ENCODE results near the gene PPIP5K1.
"Not testable (repeated sequence)": the region's sequence is repeated elsewhere in the genome, so short reads cannot be mapped to it uniquely, and the experiment has no call there.

Gene PPIP5K1

DNA sequence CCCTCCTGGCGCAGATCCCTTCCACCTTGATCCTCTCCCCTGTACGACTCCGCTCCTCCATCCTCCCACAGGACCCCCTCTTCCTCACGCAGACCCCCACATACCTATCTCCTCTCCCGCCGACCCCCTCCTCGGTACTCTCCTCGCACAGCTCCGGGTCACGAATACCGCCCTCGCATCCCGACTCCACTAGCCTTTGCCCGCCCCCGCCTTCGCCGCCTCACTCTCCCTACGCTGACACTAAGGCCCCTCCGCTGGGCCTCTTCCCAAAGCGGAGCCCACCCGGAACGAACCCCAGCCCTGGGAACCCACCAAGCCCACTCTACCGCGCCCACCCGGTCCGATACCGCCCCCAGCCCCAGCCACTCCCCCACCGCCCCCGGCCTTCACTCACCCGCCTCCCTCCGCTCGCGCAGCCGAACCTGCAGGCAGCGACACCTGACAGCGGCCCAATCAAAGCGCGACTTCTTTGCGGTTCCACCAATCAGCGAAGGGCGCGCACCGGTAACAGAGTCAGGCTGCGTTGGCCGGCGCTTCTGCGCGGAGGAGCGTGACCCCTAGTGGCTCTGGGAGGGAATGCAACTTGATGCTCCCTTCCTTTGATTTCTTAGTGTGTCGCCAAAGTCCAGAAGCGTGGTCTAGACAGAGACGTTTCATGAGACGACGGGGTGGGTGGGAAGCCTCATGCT lies at the start of gene PPIP5K1:
Gene PPIP5K1 (minus strand): TSS at position 431 of the 689 bp plus-strand sequence. CDS start 5,704 bp downstream, outside the sequence.
- peak; percentile 94 for FAIRE-seq
- not testable (repeated sequence) for DNase-seq (ENCODE audit: low spot score)

DNA sequence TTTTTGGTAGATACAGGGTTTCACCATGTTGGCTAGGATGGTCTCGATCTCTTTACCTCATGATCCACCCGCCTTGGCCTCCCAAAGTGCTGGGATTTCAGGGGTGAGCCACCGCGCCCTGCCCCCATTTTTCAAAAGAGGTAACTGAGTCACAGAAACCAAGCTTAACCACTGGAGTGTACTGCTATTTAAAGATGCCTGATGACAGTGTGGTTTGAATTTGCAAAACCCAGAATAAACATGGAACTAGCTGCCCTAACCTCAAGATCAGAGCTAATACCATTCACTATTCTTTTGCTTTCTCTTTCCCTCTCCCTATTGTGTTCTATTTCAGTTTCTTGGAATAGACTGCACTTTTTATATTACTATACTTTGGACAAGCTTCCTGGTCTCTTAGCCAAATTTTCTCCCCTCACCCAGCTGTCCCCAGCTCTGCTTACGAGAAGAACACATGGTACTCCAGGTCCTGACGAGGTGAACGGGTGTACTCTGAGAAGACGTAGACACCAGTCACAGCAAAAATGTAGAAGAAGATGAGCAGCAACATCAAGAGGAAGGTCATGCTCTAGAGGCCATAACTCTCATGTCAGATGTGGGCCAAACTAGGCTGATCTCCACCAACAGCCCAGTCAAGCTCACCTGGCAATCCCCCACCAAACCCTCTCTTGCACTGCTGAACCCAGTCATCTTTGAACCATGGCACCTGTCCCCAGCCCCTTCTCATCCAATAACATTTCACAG lies 48.6 kb upstream of the PPIP5K1 start:
- FAIRE-seq; DNase-seq (ENCODE audit: low spot score): not testable (repeated sequence)

DNA sequence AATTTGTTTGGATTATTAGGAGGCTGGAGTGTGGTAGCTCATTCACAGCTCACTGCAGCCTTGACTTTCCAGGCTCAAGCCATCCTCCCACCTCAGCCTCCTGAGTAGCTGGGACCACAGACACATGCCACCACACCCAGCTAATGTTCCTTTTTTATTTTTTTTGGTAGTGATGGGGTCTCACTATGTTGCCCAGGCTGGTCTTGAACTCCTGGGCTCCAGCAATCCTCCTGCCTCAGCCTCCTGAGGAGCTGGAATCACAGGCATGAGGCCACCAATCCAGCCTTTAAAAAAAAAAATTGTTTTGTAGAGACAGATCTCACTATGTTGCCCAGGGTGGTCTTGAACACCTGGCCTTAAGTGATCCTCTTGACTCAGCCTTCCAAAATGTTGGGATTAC lies 36.9 kb upstream of the PPIP5K1 start:
- DNase-seq (ENCODE audit: low spot score); FAIRE-seq: not testable (repeated sequence)

DNA sequence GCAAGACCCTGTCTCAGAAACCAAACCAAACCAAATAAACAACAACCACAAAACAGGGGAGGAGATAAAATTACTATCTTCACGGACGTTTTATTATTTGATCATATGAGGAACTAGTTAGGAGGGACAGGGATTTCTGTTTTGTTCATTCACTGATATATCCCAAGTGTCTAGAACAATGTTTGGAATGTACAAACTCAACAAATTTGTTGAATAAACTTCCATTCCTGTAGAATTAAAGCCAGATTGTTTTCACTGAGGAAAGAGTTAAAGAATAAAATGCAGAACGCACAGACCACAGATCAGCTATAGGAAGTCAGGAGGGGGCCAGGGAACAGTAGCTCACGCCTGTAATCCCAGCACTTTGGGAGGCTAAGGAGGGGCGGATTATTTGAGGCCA lies 35.1 kb upstream of the PPIP5K1 start:
- DNase-seq (ENCODE audit: low spot score) (no peak), FAIRE-seq (no peak)

DNA sequence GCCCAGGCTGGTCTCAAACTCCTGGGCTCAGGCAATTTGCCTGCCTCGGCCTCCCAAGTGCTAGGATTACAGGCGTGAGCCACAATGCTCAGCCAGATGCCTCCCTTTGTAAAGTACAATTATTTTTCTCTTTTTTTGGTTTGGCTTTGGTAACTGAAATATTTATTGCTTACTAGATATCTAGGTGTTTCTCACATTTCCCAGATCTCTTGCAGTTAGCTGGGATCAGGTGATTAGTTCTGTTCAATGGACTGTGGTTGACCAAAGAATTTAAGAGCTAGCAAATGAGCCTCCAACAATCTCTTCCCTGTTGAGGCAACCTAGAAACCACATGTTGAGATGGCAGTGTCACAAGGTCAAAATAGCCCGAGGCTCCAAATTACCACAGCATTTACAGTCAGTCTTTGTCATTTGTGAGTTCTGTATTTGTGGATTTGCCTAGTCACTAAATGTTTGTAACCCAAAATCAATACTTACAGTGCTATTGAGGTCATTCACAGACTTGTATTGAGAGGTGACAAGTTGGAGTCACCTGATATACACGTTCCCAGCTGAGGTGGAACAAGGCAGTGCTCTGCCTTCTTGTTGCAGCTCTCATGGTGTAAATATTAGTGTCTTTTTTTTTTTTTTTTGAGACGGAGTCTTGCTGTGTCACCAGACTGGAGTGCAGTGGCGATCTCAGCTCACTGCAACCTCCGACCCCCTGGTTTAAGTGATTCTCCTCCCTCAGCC lies 32.2 kb upstream of the PPIP5K1 start:
- not testable (repeated sequence) for FAIRE-seq; DNase-seq (ENCODE audit: low spot score)

DNA sequence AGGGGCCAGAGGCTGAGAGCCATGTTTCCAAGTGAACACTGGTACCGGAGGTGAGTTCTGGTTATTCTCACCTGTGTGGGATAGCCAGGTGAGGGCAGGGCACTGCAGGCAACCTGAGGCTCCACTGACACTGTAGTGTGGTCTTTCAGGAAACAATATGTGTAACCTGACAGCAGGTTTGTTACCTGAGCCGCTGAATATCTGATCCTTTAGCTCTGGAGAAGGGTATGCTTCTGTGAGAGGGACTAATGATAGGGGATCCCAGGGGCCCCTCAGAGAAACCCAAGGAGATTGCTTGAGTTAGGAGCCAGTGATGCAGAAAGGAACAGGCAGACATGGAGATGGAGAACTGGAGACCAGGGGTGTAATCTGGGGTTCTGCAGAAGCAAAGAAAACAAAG lies 28.7 kb upstream of the PPIP5K1 start, which contains the start of gene STRC:
Gene STRC (minus strand): TSS at position 101 of the 400 bp plus-strand sequence. CDS start 78 bp downstream, at position 23.
- FAIRE-seq; DNase-seq (ENCODE audit: low spot score): not testable (repeated sequence)

DNA sequence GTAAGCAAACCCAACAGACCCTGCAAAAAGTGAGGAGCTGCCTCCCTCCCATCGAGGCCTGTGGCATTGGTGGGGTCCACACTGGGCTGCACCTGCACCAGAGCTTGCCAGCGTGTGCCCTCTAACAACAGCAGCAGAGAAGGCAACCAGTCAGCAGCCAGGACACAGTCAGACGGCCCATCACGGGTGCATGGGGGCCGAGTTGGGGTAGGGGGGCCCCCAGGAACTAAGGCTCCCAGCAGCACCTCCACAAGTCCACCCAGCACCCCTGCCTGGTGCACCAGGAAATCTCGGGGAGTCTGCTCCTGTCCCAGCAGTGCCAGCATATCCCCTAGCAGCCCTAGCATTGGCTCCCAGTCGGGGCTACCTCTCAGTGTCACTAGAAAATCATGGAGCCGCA lies 27.7 kb upstream of the PPIP5K1 start:
- DNase-seq (ENCODE audit: low spot score); FAIRE-seq: not testable (repeated sequence)

DNA sequence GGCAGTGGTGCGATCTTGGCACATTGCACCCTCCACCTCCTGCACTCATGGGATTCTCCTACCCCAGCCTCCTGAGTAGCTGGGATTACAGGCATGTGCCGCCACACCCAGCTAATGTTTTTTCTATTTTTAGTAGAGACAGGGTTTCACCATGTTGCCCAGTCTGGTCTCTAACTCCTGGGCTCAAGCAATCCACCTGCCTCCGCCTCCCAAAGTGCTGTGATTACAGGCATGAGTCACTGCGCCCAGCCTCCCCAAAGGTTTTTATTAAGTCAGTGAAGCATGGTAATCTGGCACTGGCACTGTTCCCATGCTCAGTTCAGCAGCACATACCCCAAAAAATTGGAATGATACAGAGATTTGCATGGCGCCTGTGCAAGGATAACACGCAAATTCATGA lies 12.2 kb upstream of the PPIP5K1 start:
- FAIRE-seq, result not testable (repeated sequence)
- DNase-seq (ENCODE audit: low spot score), result peak; percentile 39

- not testable (repeated sequence) for DNase-seq (ENCODE audit: low spot score); FAIRE-seq
These were observed 10.2 kb upstream of the PPIP5K1 start for GRCh38 chr15:43600200-43600599.

GRCh38 chr15:43599131-43599530 lies 9.1 kb upstream of the PPIP5K1 start:
- FAIRE-seq; DNase-seq (ENCODE audit: low spot score): not testable (repeated sequence)

DNA sequence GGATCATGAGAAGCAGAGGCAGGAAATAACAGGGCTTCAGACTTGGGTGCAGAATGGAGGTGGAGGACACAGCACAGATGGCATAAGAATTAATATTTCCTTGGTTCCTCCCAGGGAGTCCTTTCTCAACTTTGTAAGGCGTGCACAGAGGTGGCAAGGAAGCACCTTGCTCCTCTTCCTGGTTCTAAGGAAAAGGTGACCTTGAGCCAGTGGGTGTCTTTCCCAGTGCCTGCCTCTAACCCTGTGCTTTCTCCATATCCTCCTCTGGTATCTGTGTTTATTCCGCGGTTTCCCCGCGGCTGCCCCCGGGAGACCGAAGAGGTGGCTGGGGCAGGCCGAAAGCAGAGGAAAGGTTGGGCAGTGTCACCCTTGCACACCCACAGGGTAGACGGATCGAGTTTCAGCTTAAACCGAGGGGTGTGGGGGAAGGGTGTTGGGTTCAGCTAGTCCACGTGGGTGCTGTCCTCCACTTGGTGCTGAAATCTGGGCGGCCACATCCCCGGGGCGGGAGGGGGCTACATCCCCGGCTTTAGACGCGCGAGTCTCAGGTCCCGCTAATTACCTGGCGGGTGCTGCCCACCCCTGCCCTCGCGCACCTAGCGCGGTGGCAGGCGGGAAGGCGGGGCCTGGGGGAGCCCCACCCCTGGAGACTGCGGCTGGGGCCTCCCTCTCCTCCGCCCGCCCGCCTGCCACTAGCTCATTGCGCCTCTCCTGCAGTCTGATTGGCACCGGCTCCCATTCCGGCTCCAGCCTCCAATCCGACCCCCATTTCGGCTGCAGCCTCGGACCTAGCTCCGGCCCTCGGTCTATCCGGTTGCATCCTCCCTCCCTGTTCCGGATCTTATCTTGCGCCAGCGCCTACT lies 3.6 kb upstream of the PPIP5K1 start, which contains the start of gene CKMT1B:
Gene CKMT1B (plus strand): TSS at position 700 of the 863 bp plus-strand sequence. CDS start 192 bp downstream, outside the sequence.
- DNase-seq (ENCODE audit: low spot score), result not testable (repeated sequence)
- FAIRE-seq, result peak; percentile 35

DNA sequence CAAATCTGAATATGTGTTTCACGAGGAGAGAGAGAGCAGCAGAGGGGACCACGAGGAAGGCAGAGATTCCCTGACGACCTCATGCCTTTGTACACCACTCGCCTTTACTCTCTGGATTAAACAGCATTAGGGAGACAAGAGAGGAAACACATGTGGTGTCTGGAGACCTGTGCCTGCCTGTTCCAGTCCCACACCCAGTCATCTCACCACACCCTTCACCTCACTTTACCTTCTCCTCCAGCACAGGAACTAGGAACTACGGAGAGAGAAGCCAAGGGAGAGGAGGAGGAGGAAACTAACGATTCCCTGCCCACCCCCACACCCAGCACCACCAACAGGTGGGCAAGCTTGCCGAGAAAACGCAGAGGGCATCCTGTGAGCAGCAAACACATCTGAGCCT lies 2.8 kb upstream of the PPIP5K1 start:
- FAIRE-seq; DNase-seq (ENCODE audit: low spot score): not testable (repeated sequence)

- DNase-seq (ENCODE audit: low spot score); FAIRE-seq: not testable (repeated sequence)
These were observed 15.4 kb downstream of the PPIP5K1 start for GRCh38 chr15:43574607-43575006.

GRCh38 chr15:43566615-43567014 lies 23.4 kb downstream of the PPIP5K1 start:
- not testable (repeated sequence) for DNase-seq (ENCODE audit: low spot score); FAIRE-seq

DNA sequence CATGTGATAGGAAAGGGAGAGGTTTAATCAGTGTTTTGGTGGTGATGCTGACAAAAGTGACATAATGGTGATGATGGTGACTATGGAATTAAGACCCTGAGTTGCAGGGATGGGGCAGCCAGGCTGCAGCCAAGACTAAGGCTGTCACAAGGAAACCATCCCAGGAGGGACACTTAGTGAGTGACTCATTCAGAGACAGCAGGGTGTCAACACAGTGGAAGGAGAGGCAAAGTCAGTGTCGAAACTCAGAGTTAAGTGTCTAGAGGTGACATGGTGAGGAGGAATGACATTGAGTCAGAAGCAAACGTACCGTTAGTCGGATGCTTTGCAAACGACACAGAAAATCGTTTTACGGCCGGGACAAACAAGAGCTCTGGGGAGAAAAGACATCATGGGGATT lies 26.2 kb downstream of the PPIP5K1 start:
- FAIRE-seq; DNase-seq (ENCODE audit: low spot score): not testable (repeated sequence)

GRCh38 chr15:43562753-43563152 lies 27.3 kb downstream of the PPIP5K1 start:
- not testable (repeated sequence) for FAIRE-seq; DNase-seq (ENCODE audit: low spot score)

DNA sequence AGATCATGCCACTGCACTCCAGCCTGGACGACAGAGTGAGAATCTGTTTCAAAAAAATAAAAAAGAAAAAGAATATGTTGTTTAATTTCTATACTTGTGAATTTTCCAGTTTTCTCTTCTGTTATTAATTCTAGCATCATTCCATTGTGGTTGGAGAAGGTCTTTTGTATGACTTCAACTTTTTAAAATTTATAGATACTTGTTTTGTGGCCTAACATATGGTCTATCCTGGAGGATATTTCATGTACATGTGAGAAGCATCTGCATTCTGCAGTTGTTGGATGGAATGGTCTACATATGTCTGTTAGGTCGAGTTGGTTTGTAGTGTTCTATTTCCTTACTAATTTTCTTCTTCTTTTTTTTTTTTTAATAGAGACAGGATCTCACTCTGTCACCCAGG lies 37.0 kb downstream of the PPIP5K1 start:
- FAIRE-seq (no peak), DNase-seq (ENCODE audit: low spot score) (no peak)

DNA sequence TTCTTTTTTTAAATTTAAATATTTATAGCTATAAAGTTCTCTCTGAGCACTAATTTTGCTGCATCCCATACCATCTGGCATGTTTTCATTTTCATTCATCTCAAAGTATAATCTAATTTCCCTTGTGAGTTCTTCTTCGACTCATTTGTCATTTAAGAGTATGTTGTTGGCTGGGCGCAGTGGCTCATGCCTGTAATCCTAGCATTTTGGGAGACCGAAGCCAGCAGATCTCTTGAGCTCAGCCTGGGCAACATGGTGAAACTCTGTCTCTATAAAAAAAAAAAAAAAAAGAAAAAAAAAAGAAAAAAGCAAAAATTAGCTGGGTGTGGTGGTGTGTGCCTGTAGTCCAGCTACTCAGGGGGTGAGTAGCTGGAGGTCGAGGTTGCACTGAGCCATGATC lies 37.8 kb downstream of the PPIP5K1 start:
- DNase-seq (ENCODE audit: low spot score) (no peak), FAIRE-seq (no peak)

DNA sequence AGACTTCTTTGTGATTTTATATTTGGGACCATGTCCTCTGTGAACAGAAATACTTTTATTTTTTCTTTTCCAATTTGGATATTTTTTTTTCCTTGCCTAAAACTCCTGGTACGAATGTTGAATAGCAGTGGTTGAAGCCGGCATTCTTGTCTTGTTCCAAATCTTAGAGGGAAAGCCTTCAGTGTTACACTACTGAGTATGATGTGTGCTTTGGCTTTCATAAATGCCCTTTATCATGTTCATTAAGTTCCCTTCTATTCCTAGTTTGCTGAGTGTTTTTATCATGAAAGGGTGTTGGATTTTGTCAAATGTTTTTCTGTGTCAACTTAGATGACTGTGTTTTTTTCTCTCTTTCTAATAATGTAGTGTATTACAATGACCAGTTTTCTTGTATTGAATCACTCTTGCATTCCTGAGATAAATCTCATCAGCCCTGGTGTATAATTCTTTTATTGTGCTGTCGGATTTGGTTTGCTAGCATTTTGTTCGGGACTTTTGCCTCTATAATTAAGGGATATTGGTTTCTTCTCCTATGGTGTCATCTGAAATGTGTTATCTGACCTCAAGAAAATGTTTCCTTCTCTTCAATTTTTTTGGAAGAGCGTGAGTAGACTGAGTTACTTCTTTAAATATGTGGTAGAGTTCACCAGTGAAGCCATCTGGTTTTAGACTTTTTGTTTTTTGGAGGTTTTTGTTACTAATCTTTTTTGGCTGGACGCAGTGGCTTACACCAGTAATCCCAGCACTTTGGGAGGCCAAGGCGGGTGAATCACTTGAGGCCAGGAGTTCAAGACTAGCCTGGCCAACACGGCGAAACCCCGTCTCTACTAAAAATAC lies 39.3 kb downstream of the PPIP5K1 start:
- FAIRE-seq, result no peak
- no peak for DNase-seq (ENCODE audit: low spot score)

Measured in urothelium cell line (cell line).